Duodenal mucosa (tissue), 2 donors: Measurements from ENCODE around the gene BCAS3.
"Not testable (repeated sequence)": the region's sequence is repeated elsewhere in the genome, so short reads cannot be mapped to it uniquely, and the experiment has no call there.

ENCODE experiments used
- H3K27ac ChIP-seq: one replicate; pipeline ENCODE4 v1.7.0; 2013; ENCODE audit warnings: low read depth, low read length
- H3K27me3 ChIP-seq, 2 donors: one replicate each; pipeline ENCODE4 v1.7.0; 2013; ENCODE audit warnings: low read length in 2 of 2, control low read depth in 1 of 2; ENCODE audit not compliant: insufficient read depth in 2 of 2, control insufficient read depth in 1 of 2
- H3K36me3 ChIP-seq, 2 donors: one replicate each; pipeline ENCODE4 v1.7.0; 2013; ENCODE audit warnings: low read length in 2 of 2, control low read depth in 1 of 2; ENCODE audit not compliant: insufficient read depth in 2 of 2, control insufficient read depth in 1 of 2
- H3K4me1 ChIP-seq, 2 donors: one replicate each; pipeline ENCODE4 v1.7.0; 2013; ENCODE audit warnings: low read length in 2 of 2, control low read depth in 1 of 2; ENCODE audit not compliant: insufficient read depth in 2 of 2, control insufficient read depth in 1 of 2
- H3K4me3 ChIP-seq, 2 donors: one replicate each; pipeline ENCODE4 v1.7.0; 2013; ENCODE audit warnings: low read length in 2 of 2, low read depth in 1 of 2
- H3K9ac ChIP-seq, 2 donors: one replicate each; pipeline ENCODE4 v1.7.0; 2013; ENCODE audit warnings: low read length in 2 of 2, low read depth in 1 of 2
- H3K9me3 ChIP-seq, 2 donors: one replicate each; pipeline ENCODE4 v1.7.0; 2013; ENCODE audit warnings: low read length in 2 of 2, control low read depth in 1 of 2; ENCODE audit not compliant: control insufficient read depth in 1 of 2

Gene BCAS3

DNA sequence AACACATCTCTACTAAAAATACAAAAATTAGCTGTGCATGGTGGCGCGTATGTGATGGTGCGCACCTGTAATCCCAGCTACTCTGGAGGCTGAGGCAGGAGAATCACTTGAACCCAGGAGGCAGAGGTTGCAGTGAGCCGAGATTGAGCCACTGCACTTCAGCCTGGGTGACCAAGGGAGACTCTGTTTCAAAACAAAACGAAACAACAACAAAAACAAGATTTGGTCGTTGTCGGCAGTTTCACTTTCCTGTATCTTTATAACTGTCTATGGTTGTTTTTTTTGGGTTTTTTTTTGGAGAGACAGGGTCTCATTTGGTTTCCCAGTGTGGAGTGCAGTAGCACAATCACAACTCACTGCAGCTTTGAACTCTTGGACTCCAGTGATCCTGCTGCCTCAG, 8.9 kb upstream of the BCAS3 start:
- H3K4me3 ChIP-seq, H3K9ac ChIP-seq, H3K9me3 ChIP-seq, H3K4me1 ChIP-seq, H3K27me3 ChIP-seq, H3K27ac ChIP-seq: not testable (repeated sequence)
- H3K36me3 ChIP-seq, result peaks cover 7 to 11% of the 10 kb centered on the region in 2 donors

DNA sequence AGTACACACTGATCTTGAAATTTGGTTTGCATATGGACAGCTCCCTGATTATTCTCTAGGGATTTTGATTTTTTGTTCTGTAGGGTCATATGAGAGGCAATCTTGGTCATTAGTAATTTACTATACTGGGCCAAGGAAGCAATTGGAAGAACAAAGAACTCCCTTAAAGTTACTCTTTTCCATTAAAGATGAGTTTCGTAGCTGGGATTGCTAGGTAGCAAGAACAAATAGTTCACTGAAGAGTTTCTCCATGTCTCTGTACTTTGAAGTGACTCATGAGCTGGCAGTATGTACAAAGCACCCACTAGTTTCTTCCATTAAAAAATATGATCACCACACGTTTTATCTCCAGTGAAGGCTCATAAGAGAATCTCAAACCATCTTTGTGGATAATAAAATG, 6.2 kb upstream of the BCAS3 start:
- Histone ChIP-seq H3K4me1 (peaks cover 0 to 2% of the 10 kb centered on the region in 2 donors), H3K9me3 (peaks cover 0 to 3% of the 10 kb centered on the region in 2 donors), H3K27me3 (no peaks in the 10 kb centered on the region), H3K4me3 (no peak overlapping the region), H3K36me3 (no peaks in the 10 kb centered on the region), H3K27ac (no peak overlapping the region), H3K9ac (no peak overlapping the region)

DNA sequence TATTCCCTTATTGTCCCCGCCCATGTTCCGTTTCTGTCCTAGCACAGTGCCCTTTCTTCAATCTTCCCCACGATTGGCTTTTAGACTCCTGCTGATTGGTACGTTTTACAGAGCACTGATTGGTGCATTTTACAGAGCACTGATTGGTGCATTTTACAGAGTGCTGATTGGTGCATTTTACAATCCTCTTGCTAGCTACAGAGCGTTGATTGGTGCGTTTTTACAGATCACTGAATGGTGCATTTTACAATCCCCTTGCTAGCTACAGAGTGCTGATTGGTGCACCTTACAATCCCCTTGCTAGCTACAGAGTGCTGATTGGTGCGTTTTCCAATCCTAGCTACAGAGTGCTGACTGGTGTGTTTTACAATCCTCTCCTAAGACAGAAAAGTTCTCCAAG, 3.0 kb upstream of the BCAS3 start:
- not testable (repeated sequence) for H3K4me3 ChIP-seq

DNA sequence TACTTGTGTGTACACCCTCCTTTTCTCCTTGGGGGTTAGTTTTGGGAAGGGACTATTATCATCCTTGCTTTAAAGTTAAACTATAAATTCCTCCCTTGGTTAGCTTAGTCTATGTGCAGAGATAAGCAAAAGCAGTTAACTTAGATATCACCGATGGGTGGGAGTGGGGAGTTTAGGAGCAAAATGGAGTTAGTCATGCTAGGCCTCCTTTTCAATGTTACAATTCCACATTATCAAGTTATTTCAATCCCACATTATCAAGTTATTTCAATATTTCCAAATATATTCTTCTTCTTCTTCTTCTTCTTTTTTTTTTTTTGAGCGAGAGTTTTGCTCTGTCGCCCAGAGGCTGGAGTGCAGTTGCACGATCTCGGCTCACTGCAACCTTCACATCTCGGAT, 1.7 kb upstream of the BCAS3 start:
- H3K4me3 ChIP-seq, result no peak overlapping the region
- H3K9me3 ChIP-seq, result peaks cover 0 to 3% of the 10 kb centered on the region in 2 donors
- H3K27me3 ChIP-seq, result no peaks in the 10 kb centered on the region
- no peaks in the 10 kb centered on the region for H3K36me3 ChIP-seq
- peaks cover 3 to 4% of the 10 kb centered on the region in 2 donors for H3K4me1 ChIP-seq
- no peak overlapping the region for H3K9ac ChIP-seq
- H3K27ac ChIP-seq, result no peak overlapping the region

More for the DNA sequence above, 3.0 kb upstream of the BCAS3 start:
- H3K27ac ChIP-seq, H3K27me3 ChIP-seq, H3K36me3 ChIP-seq, H3K9ac ChIP-seq, H3K4me1 ChIP-seq, H3K9me3 ChIP-seq: not testable (repeated sequence)

DNA sequence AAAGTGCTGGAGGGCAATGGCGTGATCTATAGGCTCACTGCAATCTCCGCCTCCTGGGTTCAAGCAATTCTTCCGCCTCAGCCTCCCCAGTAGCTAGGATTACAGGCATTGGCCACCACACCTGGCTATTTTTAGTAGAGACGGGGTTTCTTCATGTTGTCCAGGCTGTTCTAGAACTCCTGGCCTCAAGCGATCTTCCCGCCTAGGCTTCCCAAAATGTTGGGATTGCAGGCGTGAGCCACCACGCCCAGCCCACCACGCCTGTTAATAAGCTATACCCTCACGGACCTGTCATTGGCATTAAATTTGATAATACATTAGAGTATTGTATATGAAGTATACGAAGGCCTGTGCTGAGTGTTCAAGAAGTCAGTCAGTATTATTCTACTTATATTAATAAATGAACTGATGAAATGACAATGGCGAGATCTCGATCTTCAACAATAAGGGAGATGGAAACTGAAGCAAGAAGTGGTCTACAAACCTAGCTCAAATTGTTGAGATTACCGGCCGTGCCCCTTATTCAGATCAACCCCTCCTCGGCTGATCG, 818 bp upstream of the BCAS3 start:
- H3K36me3 ChIP-seq, result no peaks in the 10 kb centered on the region
- peaks cover 0 to 3% of the 10 kb centered on the region in 2 donors for H3K9me3 ChIP-seq
- no peaks in the 10 kb centered on the region for H3K27me3 ChIP-seq
- peak overlapping the region; percentile 88 to 89 for H3K4me3 ChIP-seq
- H3K27ac ChIP-seq, result no peak overlapping the region
- peak overlapping the region; percentile 58 to 83 for H3K9ac ChIP-seq
- peaks cover 3 to 4% of the 10 kb centered on the region in 2 donors for H3K4me1 ChIP-seq

DNA sequence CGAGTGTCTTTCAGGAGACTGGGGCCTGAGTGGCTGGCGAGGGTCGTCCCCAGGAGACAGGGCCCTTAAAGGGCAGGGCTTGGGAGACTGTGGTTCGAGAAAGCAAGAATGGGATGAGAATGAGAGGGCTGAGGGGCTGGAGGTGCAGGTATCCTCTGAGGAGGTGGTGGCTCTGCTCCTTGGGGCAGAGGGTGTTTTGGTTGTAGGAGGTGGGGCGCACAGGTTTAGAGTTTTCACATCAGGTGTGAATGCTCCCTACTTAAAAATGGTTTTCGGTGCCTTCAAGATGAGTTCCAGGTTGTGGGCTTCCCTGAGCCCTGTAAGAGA, 430 bp downstream of the BCAS3 start:
- Histone ChIP-seq H3K27me3 (no peaks in the 10 kb centered on the region), H3K4me3 (peak overlapping the region; percentile 88 to 89), H3K9ac (peak overlapping the region; percentile 71 to 83), H3K4me1 (peaks cover 3 to 4% of the 10 kb centered on the region in 2 donors), H3K27ac (no peak overlapping the region), H3K9me3 (peaks cover 0 to 3% of the 10 kb centered on the region in 2 donors), H3K36me3 (peaks cover 0 to 2% of the 10 kb centered on the region in 2 donors)

DNA sequence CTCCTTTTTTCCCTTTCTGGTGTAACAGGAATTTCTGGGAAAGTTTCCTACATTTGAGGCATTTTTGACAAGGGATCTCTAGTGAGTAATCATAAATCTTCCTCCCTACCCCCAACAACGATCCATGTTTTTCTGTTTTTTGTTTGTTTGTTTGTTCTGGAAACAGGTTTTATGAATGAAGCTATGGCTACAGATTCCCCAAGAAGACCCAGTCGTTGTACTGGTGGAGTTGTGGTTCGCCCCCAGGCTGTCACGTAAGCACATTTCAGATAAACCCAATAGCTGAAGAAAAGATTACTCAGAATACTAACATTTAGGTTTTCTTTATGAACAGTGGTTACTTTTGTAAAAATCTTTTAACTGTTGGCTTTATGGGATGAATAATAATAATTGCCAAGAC, 1.6 kb downstream of the BCAS3 start:
- peaks cover 3 to 4% of the 10 kb centered on the region in 2 donors for H3K4me1 ChIP-seq
- no peak overlapping the region for H3K27ac ChIP-seq
- no peak overlapping the region for H3K9ac ChIP-seq
- H3K27me3 ChIP-seq, result no peaks in the 10 kb centered on the region
- no peak overlapping the region for H3K4me3 ChIP-seq
- peaks cover 0 to 3% of the 10 kb centered on the region in 2 donors for H3K9me3 ChIP-seq
- H3K36me3 ChIP-seq, result peaks cover 2 to 4% of the 10 kb centered on the region in 2 donors

DNA sequence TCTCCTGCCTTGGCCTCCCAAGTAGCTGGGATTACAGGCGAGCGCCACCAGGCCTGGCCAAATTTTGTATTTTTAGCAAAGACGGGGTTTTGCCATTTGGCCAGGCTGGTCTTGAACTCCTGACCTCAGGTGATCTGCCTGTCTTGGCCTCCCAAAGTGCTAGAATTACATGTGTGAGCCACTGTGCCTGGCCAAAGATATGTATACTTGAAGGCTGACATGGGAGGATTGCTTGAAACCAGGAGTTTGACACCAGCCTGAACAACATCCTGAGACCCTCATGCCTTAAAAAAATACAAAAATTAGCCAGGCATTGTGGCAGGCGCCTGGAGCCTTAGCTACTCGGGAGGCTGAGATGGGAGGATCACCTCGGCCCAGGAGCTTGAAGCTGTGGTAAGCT, 3.1 kb downstream of the BCAS3 start:
- Histone ChIP-seq H3K4me3 (no peak overlapping the region), H3K9me3 (no peaks in the 10 kb centered on the region), H3K27ac (no peak overlapping the region), H3K36me3 (peaks cover 4 to 6% of the 10 kb centered on the region in 2 donors), H3K4me1 (peaks cover 3 to 4% of the 10 kb centered on the region in 2 donors), H3K27me3 (no peaks in the 10 kb centered on the region), H3K9ac (no peak overlapping the region)

DNA sequence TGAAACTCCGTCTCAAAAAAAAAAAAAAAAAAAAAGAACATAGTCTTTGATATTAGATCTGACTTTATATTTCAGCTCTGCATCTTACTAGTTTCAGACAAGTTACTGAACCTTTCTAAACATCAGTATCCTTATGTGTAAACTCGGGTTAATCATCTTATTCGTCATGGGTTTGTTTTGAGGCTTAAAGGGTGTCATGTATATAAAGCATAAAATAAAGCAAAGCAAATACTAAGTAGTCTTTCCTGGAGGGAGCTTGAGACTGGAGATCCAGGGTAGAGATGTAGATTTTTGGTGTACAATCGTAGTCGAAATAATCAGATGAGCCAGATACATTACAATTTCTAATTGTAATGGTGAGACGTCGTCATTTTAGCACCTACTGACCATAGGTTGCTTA, 7.8 kb downstream of the BCAS3 start:
- no peak overlapping the region for H3K4me3 ChIP-seq
- H3K9ac ChIP-seq, result no peak overlapping the region
- H3K36me3 ChIP-seq, result peaks cover 7 to 10% of the 10 kb centered on the region in 2 donors

DNA sequence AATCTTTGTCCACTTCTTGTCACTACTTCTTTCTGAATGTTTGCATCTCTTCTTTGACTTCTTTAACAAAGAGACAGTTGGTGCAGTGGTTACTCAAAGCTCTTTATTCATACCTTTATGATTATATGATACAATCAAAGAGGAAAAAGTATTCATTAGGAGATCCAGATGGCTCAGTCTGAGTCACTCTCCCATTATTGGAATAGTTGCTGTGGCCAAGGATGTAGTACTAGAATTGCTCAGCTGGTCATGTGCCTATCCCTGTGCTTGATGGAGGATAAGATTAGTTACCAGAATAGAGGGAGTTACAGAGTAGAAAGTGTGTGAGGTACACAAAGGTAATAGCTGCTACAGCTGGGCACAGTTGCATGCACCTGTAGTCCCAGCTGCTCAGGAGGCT, 18.3 kb downstream of the BCAS3 start:
- Histone ChIP-seq H3K9ac (no peak overlapping the region), H3K4me3 (no peak overlapping the region), H3K27ac (no peak overlapping the region), H3K9me3 (no peaks in the 10 kb centered on the region), H3K4me1 (no peaks in the 10 kb centered on the region), H3K36me3 (peaks cover 0 to 6% of the 10 kb centered on the region in 2 donors), H3K27me3 (no peaks in the 10 kb centered on the region)

More for the DNA sequence above, 7.8 kb downstream of the BCAS3 start:
- no peaks in the 10 kb centered on the region for H3K4me1 ChIP-seq
- no peak overlapping the region for H3K27ac ChIP-seq
- no peaks in the 10 kb centered on the region for H3K27me3 ChIP-seq
- H3K9me3 ChIP-seq, result no peaks in the 10 kb centered on the region

DNA sequence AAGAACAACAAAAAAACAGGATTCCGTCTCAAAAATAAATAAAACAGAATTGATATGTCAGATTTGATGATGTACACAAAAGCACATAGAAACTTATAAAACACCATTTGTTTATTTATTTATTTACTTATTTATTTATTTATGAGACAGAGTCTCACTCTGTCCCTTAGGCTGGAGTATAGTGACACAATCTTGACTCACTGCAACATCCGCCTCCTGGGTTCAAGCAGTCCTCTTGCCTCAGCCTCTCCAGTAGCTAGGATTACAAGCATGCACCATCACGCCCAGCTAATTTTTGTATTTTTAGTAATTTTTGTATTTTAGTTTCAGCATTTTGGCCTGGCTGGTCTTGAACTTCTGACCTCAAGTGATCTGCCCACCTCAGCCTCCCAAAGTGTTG, 21.4 kb downstream of the BCAS3 start:
- Histone ChIP-seq H3K27ac (no peak overlapping the region), H3K36me3 (peaks cover 0 to 8% of the 10 kb centered on the region in 2 donors), H3K4me3 (no peak overlapping the region), H3K27me3 (no peaks in the 10 kb centered on the region), H3K9me3 (no peaks in the 10 kb centered on the region), H3K9ac (no peak overlapping the region), H3K4me1 (no peaks in the 10 kb centered on the region)
